Measurements from ENCODE around the gene BIRC2.
"Not testable (repeated sequence)": the region's sequence is repeated elsewhere in the genome, so short reads cannot be mapped to it uniquely, and the experiment has no call there.

The BIRC2 gene

DNA sequence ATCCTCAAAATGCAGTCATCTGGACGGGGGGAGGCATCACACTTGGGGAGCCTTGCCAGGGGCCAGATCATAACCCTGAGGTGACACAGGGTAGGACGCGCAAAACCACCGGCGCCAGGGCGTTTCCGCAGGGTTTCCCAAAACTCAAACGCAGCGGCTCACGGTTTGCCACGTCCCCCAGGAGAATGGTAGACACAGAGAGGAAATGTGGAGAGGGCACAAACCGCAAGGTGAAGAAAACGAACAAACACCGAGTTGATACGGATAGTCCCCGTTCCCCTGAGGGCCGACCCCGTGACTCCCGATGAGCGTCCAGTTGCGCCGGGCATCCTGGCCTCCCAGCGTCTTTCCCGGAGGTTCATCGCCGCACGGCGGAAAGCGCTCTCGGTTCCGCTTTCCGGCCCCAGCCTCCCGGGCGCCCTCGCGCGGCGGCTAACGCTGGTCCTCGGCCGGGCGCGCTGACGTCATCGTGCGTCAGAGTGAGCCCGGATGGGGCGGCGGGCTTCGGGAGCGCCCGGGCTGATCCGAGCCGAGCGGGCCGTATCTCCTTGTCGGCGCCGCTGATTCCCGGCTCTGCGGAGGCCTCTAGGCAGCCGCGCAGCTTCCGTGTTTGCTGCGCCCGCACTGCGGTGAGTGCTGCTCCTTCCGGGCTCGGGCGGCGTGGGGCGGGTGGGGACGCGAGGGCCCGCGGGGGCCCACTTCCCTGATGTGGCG lies at the start of gene BIRC2:
BIRC2 (plus strand) TSS at position 467 of the 714 bp plus-strand sequence. CDS start 2,641 bp downstream, outside the sequence.
- peak; percentile 93 for DNase-seq

DNA sequence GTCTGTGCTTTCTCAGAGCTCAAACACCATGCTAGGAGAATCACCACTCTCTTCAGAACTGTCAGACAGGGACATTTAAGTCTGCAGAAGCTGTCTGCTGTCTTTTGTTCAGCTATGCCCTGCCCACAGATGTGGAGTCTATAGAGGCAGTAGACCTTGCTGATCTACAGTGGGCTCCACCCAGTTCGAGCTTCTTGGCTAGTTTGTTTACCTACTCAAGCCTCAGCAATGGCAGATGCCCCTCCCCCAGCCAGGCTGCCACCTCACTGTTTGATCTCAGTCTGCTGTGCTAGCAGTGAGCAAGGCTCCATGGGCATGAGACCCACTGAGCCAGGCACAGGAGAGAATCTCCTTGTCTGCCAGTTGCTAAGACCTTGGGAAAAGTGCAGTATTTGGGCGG lies 46.2 kb upstream of the BIRC2 start:
- not testable (repeated sequence) for DNase-seq

DNA sequence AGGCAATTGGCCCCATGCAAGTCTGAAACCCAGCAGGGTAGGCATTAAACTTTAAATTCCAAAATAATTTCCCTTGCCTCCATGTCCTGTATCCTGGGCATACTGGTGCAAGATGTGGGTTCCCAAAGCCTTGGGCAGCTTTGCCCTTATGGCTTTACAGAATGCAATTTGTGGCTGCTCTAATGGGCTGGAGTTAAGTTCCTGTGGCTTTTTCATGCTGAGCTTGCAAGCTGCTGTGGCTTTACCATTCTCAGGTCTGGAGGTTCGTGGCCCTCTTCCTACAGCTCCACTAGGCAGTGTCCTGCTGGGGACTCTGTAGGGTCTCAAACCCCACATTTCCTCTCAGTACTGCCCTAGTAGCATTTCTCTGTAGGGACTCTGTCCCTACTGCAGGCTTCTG lies 44.8 kb upstream of the BIRC2 start:
- no peak for DNase-seq

DNA sequence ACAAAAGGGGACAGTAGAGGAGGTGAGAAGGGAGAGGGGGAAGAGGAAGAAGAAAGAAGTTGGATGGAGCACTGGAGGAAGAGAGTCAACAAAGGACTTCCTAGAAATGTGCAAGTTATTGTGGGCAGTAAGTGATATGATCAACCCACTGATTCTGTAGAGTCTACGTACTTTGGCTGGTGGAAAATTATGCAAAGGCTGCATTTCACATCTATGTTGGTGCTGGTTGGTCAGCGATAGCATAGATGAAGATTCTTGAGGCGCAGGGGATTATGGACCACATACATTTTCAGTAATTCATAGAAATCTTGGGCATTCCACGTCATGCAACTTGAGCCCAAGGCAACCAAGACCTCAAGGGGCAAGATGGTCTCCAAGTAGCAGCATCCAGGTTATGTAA lies 42.3 kb upstream of the BIRC2 start:
- no peak for DNase-seq

GRCh38 chr11:102305352-102306047 lies 41.5 kb upstream of the BIRC2 start:
- no peak for DNase-seq

DNA sequence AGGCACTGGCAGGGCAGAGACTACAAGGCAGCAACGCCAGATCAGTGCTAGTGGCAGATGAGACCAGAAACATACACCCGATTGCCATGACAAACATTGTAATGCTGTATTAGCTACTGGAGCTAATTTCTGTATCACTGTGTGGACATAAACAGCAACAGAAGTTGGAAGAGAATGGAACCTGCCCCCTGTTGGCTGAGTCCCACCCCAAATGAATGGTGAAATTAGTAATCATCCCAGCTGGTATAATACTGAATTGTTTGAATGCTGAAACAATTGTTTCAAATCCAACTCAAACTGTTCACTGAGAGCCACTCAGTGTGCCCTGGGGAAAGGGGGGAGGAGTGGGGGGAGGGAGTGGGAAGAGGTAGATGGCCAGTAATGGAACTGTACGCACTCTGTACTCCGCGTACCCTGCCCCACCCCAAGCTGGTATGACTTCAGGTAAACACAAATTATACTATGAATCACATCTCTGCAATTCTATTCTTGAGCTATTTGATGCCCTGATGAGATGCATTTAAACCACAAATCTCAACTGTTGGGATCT lies 40.9 kb upstream of the BIRC2 start:
- no peak for DNase-seq

DNA sequence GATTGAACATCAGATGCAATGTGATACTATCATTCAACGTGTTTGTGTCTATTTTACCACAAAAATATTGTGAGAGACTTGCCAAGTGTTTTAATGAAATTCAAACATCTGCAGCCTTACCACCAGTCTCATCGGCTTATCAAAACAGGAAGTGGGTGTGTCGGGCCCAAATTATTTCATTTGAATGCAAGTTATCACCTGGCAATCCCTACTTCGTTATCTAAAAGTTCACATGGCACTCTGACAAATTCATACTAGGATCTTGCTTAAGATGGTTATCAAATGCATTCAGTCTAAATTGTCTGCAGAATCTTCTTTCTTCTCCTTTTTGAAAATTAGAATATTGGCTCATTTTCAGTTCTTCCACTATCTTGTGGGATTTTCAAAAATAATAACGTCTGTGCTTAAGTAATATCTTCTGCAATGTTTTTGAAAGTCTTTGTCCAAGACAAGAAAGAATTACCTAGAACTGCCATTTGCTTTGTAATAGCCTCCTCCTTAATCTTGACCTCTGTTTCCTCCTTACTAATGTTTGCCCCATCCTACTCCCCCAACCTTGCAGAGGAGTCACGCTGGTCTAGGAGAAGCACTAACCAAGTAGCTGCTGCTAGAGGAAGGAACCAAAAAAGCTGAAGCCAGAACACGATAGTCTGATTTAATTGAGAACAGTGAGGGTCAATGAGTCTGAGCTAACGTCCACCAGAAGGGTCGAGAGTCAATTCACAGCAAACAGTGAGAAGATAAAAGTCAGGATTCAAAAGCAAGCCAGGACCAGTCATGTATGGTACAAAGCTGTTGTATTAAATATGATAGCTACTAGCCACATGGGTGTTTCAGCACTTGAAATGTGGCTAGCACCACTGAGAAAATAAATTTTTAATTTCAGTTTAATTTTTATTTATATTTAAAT lies 39.9 kb upstream of the BIRC2 start:
- no peak for DNase-seq

GRCh38 chr11:102307727-102308038 lies 39.3 kb upstream of the BIRC2 start:
- DNase-seq = no peak

GRCh38 chr11:102309621-102310541 lies 37.1 kb upstream of the BIRC2 start:
- no peak for DNase-seq

DNA sequence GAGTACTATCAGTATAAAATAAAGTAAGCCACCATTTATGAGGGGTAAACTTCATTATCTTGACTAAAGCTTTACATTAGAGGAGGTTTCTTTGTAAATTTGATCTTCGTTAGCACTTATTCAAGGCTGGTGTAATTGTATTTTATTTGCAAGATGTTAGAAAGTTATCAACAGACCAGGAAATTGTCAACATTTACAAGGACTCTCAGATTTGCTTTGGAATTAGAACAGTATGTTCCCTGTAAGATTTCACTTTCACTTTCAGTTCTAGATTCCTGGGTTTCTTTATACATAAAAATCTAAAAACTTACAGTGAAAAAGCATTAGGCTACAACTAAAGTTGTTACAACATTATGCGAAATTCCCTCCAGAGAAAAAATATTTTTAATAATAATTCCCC lies 34.3 kb upstream of the BIRC2 start:
- no peak for DNase-seq

GRCh38 chr11:102313238-102313940 lies 33.6 kb upstream of the BIRC2 start:
- no peak for DNase-seq

- no peak for DNase-seq
Observed at GRCh38 chr11:102314784-102315183, 32.2 kb upstream of the BIRC2 start.

- no peak for DNase-seq
Observed at GRCh38 chr11:102316346-102316904, 30.6 kb upstream of the BIRC2 start.

DNA sequence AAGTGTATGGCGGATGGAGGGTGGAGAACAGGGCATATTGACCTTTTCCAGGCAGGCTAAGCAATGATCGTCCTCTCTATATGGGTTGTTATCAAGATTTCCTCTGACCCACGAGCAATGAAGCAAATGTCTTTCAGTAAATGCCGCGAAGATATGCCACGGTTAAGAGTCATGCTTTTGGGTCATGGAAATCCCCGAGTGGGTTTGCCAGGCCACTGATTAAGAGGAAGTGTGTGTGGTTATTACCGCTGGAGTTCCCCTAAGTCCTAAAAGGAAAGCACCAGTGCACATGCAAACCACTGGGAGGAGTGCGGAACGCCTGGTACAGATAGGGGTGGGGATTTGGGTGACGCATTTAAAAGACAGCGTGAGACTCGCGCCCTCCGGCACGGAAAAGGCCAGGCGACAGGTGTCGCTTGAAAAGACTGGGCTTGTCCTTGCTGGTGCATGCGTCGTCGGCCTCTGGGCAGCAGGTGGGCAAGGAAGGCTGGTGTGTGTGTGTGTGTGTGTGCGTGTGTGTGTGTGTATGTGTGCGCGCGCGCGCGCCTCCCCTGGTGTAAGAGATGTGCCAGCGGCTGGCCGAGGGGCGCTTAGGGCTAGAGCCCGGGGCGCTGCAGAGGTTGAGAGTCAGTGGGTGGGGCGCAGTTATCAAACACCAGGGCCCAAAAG lies 29.8 kb upstream of the BIRC2 start, which contains the start of gene BIRC3:
BIRC3 (plus strand) TSS at position 386 of the 669 bp plus-strand sequence. CDS start 7,026 bp downstream, outside the sequence.
- DNase-seq = peak; percentile 83

DNA sequence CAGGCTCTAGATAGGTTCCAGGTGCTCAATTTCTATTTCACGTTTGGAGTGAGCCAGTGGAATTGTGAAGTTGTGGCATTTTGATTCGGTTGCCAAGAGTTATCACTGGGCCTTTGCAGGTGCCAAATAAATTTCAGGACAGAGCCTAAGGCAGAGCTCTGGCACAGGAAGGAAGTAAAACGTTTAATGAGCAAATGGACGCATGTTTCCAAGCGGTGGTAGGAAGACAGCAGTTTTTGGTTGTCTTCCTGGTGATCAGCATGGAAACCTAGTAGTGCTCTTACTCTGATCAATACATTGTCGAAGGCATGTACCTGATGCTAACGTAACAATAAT lies 29.3 kb upstream of the BIRC2 start:
- no peak for DNase-seq

GRCh38 chr11:102318469-102318868 lies 28.5 kb upstream of the BIRC2 start:
- no peak for DNase-seq

GRCh38 chr11:102319544-102319943 lies 27.5 kb upstream of the BIRC2 start:
- DNase-seq = no peak

DNA sequence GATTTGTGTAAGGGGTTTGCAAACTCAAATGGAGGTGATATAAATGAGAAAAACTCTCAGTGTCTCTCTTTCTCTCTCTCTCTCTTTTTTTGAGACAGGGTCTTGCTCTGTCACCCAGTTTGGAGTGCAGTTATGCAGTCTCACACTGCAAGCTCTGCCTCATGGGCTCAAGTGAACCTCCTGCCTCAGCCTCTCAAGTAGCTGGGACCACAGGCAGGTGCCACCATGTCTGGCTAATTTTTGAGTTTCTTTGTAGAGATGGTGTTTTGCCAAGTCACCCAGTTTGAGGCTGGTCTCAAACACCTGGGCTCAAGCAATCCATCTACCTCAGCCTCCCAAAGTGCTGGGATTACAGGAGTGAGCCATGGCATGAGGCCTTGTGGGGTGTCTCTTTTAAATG lies 26.8 kb upstream of the BIRC2 start:
- DNase-seq = no peak

- no peak for DNase-seq
Observed at GRCh38 chr11:102320679-102321078, 26.3 kb upstream of the BIRC2 start.

DNA sequence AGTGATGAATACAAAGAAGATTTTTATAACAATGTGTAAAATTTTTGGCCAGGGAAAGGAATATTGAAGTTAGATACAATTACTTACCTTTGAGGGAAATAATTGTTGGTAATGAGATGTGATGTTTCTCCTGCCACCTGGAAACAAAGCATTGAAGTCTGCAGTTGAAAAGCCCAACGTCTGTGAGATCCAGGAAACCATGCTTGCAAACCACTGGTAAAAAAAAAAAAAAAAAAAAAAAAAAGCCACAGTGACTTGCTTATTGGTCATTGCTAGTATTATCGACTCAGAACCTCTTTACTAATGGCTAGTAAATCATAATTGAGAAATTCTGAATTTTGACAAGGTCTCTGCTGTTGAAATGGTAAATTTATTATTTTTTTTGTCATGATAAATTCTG lies 24.5 kb upstream of the BIRC2 start:
- no peak for DNase-seq

Measured in NCI-H510A (cell line).